ENCODE measurements around the gene NCOA3. TPM values are rescaled to one million over a fixed set of nuclear protein-coding genes. Genes with fewer than 3 reads are reported as not detected.

Gene NCOA3
- total and polyA plus RNA-seq, 7 donors = 4.8 to 51.0 (median 22.8) TPM

- peak overlapping the region in 2 of 4 donors; percentile 70 for H3K27ac ChIP-seq
- no peaks in the 10 kb centered on the region for H3K27me3 ChIP-seq
- intact Hi-C loops (cut with DNase I) = loop anchor here (5.0 kb wide), 1 partner anchor 106 kb away; the partner anchor contains the start of gene SULF2
- H3K36me3 ChIP-seq = peaks cover 0 to 13% (median 4%) of the 10 kb centered on the region in 4 donors
- H3K9me3 ChIP-seq = no peaks in the 10 kb centered on the region
- H3K4me3 ChIP-seq = no peak overlapping the region
- no peak for TF ChIP-seq POLR2AphosphoS5 (IDR thresholded peaks at IDR 0.05)
- TF ChIP-seq POLR2A (IDR thresholded peaks at IDR 0.05) = no peak
- no peak for TF ChIP-seq EP300 (IDR thresholded peaks at IDR 0.05)
- TF ChIP-seq CTCF (IDR thresholded peaks at IDR 0.05) = no peak
- no peak for DNase-seq
- H3K4me1 ChIP-seq = peaks cover 0 to 22% (median 18%) of the 10 kb centered on the region in 4 donors
- WGBS, 2 donors = 81 to 89% methylated on average over 6 of the region's 6 CpGs
Observed at GRCh38 chr20:47680804-47681529, 179.3 kb downstream of the NCOA3 start.

- no peaks in the 10 kb centered on the region for H3K27me3 ChIP-seq
- H3K4me1 ChIP-seq = peaks cover 0 to 31% (median 27%) of the 10 kb centered on the region in 4 donors
- intact Hi-C loops (cut with DNase I) = loop anchor here (5.0 kb wide), 1 partner anchor 105 kb away; the partner anchor contains the start of gene SULF2
- no peaks in the 10 kb centered on the region for H3K9me3 ChIP-seq
- peak overlapping the region; percentile 57 to 70 (median 65) for H3K27ac ChIP-seq
- no peak for TF ChIP-seq EP300 (IDR thresholded peaks at IDR 0.05)
- peak in 3 of 4 donors; percentile 46 to 89 (median 65) for TF ChIP-seq POLR2AphosphoS5 (IDR thresholded peaks at IDR 0.05)
- peaks cover 0 to 2% (median 0%) of the 10 kb centered on the region in 4 donors for H3K36me3 ChIP-seq
- 73 to 78% methylated on average over 22 of the region's 22 CpGs for WGBS, 2 donors
- no peak overlapping the region for H3K4me3 ChIP-seq
- peak; percentile 85 for DNase-seq
Observed at GRCh38 chr20:47682028-47682783, 180.5 kb downstream of the NCOA3 start.

GRCh38 chr20:47682916-47683315 is 181.2 kb downstream of the NCOA3 start:
- no peak for TF ChIP-seq POLR2AphosphoS5 (IDR thresholded peaks at IDR 0.05)
- TF ChIP-seq POLR2A (IDR thresholded peaks at IDR 0.05) = no peak
- TF ChIP-seq EP300 (IDR thresholded peaks at IDR 0.05) = no peak
- no peak for TF ChIP-seq CTCF (IDR thresholded peaks at IDR 0.05)
- no peaks in the 10 kb centered on the region for H3K36me3 ChIP-seq
- H3K27ac ChIP-seq = peak overlapping the region; percentile 57 to 70 (median 65)

GRCh38 chr20:47684306-47685080 is 182.8 kb downstream of the NCOA3 start:
- Histone ChIP-seq H3K4me1 (peaks cover 0 to 32% (median 27%) of the 10 kb centered on the region in 4 donors), H3K36me3 (peaks cover 0 to 10% (median under 1%) of the 10 kb centered on the region in 4 donors), H3K27ac (no peak overlapping the region), H3K9me3 (no peaks in the 10 kb centered on the region), H3K27me3 (no peaks in the 10 kb centered on the region), H3K4me3 (no peak overlapping the region)
- WGBS, 2 donors = 88 to 89% methylated on average over 26 of the region's 26 CpGs
- TF ChIP-seq EP300 (IDR thresholded peaks at IDR 0.05) = no peak
- TF ChIP-seq POLR2AphosphoS5 (IDR thresholded peaks at IDR 0.05) = no peak
- TF ChIP-seq CTCF (IDR thresholded peaks at IDR 0.05) = no peak
- TF ChIP-seq POLR2A (IDR thresholded peaks at IDR 0.05) = no peak
- intact Hi-C loops (cut with DNase I) = loop anchor here (5.0 kb wide), 2 partner anchors 38 to 103 kb away; partner anchors contain the start of gene SULF2
- no peak for DNase-seq

More at GRCh38 chr20:47682916-47683315, 181.2 kb downstream of the NCOA3 start:
- Histone ChIP-seq H3K27me3 (no peaks in the 10 kb centered on the region), H3K9me3 (no peaks in the 10 kb centered on the region), H3K4me1 (peaks cover 0 to 32% (median 27%) of the 10 kb centered on the region in 4 donors), H3K4me3 (no peak overlapping the region)
- DNase-seq = no peak
- intact Hi-C loops (cut with DNase I) = loop anchor here (5.0 kb wide), 1 partner anchor 104 kb away; the partner anchor contains the start of gene SULF2
- WGBS, 2 donors = 92 to 93% methylated on average over 19 of the region's 19 CpGs
